C4-2B (cell line): ENCODE measurements around the gene HLA-DRB1.

Experiments used
- ZFX ChIP-seq: fragments of 450-650 bp; IDR thresholded peaks from 2 replicates; pipeline ENCODE4 v1.6.1; 2017
- TF ChIP-seq, protein P1 (sequence below): fragments of 450-650 bp; conservative IDR thresholded peaks from 2 replicates; pipeline ENCODE4 v1.5.1; 2017; ENCODE audit warnings: mild to moderate bottlenecking

DNA sequence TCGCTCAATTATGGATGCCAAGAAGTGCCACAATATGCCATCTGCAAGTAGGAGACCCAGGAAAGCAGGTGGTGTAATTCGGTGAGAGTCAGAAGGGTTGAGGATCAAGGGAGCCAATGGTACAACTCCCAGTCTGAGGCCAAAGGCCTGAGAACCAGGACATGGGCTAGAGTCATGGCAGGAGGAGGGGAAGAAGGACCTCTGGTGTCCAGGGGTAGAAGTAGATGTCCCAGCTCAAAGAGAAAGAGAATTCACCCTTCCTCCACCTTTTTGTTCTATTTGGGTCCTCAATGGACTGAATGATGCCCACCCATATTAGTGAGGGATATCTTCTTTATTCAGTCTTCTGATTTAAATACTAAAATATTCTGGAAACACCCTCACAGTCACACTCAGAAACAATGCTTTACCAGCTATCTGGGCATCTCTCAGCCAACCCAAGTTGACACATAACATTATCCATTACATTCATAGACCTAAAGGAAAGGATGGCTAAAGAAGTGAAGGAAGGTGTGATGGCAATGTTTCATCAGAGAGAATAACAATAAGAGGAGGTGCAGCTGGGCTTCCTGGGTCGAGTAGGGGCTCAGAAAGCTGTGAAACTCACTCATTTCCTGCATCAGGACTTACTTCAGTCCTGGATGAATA is 26.4 kb upstream of the HLA-DRB1 start:
- TF ChIP-seq, protein P1, sequence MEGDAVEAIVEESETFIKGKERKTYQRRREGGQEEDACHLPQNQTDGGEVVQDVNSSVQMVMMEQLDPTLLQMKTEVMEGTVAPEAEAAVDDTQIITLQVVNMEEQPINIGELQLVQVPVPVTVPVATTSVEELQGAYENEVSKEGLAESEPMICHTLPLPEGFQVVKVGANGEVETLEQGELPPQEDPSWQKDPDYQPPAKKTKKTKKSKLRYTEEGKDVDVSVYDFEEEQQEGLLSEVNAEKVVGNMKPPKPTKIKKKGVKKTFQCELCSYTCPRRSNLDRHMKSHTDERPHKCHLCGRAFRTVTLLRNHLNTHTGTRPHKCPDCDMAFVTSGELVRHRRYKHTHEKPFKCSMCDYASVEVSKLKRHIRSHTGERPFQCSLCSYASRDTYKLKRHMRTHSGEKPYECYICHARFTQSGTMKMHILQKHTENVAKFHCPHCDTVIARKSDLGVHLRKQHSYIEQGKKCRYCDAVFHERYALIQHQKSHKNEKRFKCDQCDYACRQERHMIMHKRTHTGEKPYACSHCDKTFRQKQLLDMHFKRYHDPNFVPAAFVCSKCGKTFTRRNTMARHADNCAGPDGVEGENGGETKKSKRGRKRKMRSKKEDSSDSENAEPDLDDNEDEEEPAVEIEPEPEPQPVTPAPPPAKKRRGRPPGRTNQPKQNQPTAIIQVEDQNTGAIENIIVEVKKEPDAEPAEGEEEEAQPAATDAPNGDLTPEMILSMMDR, result no peak
- no peak for TF ChIP-seq ZFX
